ENCODE measurements around the gene GAPDH. TPM values are rescaled to one million over a fixed set of nuclear protein-coding genes. Genes with fewer than 3 reads are reported as not detected.
"Not testable (repeated sequence)": the region's sequence is repeated elsewhere in the genome, so short reads cannot be mapped to it uniquely, and the experiment has no call there.

The GAPDH gene
- total and polyA plus RNA-seq, 8 donors = 1,126 to 2,070 (median 1,660) TPM

- intact Hi-C loops (cut with DNase I) = no loop called here
- no peak for TF ChIP-seq CTCF (IDR thresholded peaks at IDR 0.05)
- H3K36me3 ChIP-seq = peaks cover 0 to 100% of the 10 kb centered on the region in 2 donors
- H3K4me1 ChIP-seq = no peaks in the 10 kb centered on the region
- H3K27ac ChIP-seq = no peak overlapping the region
- ATAC-seq (no peak), DNase-seq (no peak)
- no peak overlapping the region for H3K4me3 ChIP-seq
- H3K9me3 ChIP-seq = no peaks in the 10 kb centered on the region
- H3K27me3 ChIP-seq = no peaks in the 10 kb centered on the region
These were observed 47.9 kb downstream of the GAPDH start for GRCh38 chr12:6582196-6582595.

- no peak overlapping the region for H3K27ac ChIP-seq
- H3K9me3 ChIP-seq = no peaks in the 10 kb centered on the region
- peaks cover 0 to 100% of the 10 kb centered on the region in 2 donors for H3K36me3 ChIP-seq
- intact Hi-C loops (cut with DNase I) = no loop called here
- H3K27me3 ChIP-seq = no peaks in the 10 kb centered on the region
- DNase-seq = no peak
- H3K4me1 ChIP-seq = no peaks in the 10 kb centered on the region
- no peak for ATAC-seq
- H3K4me3 ChIP-seq = no peak overlapping the region
- no peak for TF ChIP-seq CTCF (IDR thresholded peaks at IDR 0.05)
These were observed 48.6 kb downstream of the GAPDH start for GRCh38 chr12:6582959-6583358.

- no peak overlapping the region for H3K4me3 ChIP-seq
- peaks cover 0 to 100% of the 10 kb centered on the region in 2 donors for H3K36me3 ChIP-seq
- no peak for TF ChIP-seq CTCF (IDR thresholded peaks at IDR 0.05)
These were observed 50.0 kb downstream of the GAPDH start for GRCh38 chr12:6584293-6584692.

GRCh38 chr12:6586569-6586968 lies 52.3 kb downstream of the GAPDH start:
- H3K4me1 ChIP-seq; H3K27ac ChIP-seq; H3K27me3 ChIP-seq; DNase-seq; H3K9me3 ChIP-seq; intact Hi-C loops (cut with DNase I); ATAC-seq; H3K4me3 ChIP-seq: not testable (repeated sequence)
- peaks cover 4 to 100% of the 10 kb centered on the region in 2 donors for H3K36me3 ChIP-seq

More at GRCh38 chr12:6584293-6584692, 50.0 kb downstream of the GAPDH start:
- no peaks in the 10 kb centered on the region for H3K4me1 ChIP-seq
- intact Hi-C loops (cut with DNase I) = no loop called here
- H3K27me3 ChIP-seq = no peaks in the 10 kb centered on the region
- no peak overlapping the region for H3K27ac ChIP-seq
- ATAC-seq (no peak), DNase-seq (no peak)
- no peaks in the 10 kb centered on the region for H3K9me3 ChIP-seq

Other genes with a start within 250 kb of the GAPDH start
- gene PLEKHG6, start 223.8 kb upstream of the GAPDH start, total RNA-seq = 1 to 10 TPM; 2.0 to 4.2 TPM
- 1 to 10 TPM; 2.7 to 4.1 (median 3.5) TPM for gene PLEKHG6, start 223.8 kb upstream of the GAPDH start, polyA plus RNA-seq (ENCODE audit: insufficient read length in 6 of 6)
- gene TNFRSF1A, start 192.4 kb upstream of the GAPDH start, total RNA-seq = 100 to 1,000 TPM; 155 to 211 TPM
- gene TNFRSF1A, start 192.4 kb upstream of the GAPDH start, polyA plus RNA-seq (ENCODE audit: insufficient read length in 6 of 6) = 100 to 1,000 TPM; 110 to 139 (median 125) TPM
- gene SCNN1A, start 159.0 kb upstream of the GAPDH start, total RNA-seq = 100 to 1,000 TPM; 196 to 212 TPM
- gene SCNN1A, start 159.0 kb upstream of the GAPDH start, polyA plus RNA-seq (ENCODE audit: insufficient read length in 6 of 6) = 1 to 10 TPM; 2.3 to 4.1 (median 3.2) TPM
- gene LTBR, start 150.4 kb upstream of the GAPDH start, total RNA-seq = 100 to 1,000 TPM; 149 to 153 TPM
- 100 to 1,000 TPM in 1 of 6 donors, 10 to 100 TPM in 5; 66.6 to 105 (median 77.5) TPM for gene LTBR, start 150.4 kb upstream of the GAPDH start, polyA plus RNA-seq (ENCODE audit: insufficient read length in 6 of 6)
- gene CD27, start 89.6 kb upstream of the GAPDH start, total RNA-seq = 1 to 10 TPM; 1.4 to 1.6 TPM
- 1 to 10 TPM; 1.2 to 3.2 (median 2.3) TPM for gene CD27, start 89.6 kb upstream of the GAPDH start, polyA plus RNA-seq (ENCODE audit: insufficient read length in 6 of 6)
- 10 to 100 TPM; 18.2 to 33.8 TPM for gene TAPBPL, start 82.5 kb upstream of the GAPDH start, total RNA-seq
- gene TAPBPL, start 82.5 kb upstream of the GAPDH start, polyA plus RNA-seq (ENCODE audit: insufficient read length in 6 of 6) = 10 to 100 TPM; 18.0 to 26.1 (median 19.0) TPM
- gene VAMP1, start 63.8 kb upstream of the GAPDH start, total RNA-seq = 1 to 10 TPM; 6.3 to 9.4 TPM
- 10 to 100 TPM; 16.2 to 21.6 (median 18.5) TPM for gene VAMP1, start 63.8 kb upstream of the GAPDH start, polyA plus RNA-seq (ENCODE audit: insufficient read length in 6 of 6)
- 100 to 1,000 TPM; 135 to 141 TPM for gene MRPL51, start 41.3 kb upstream of the GAPDH start, total RNA-seq
- 100 to 1,000 TPM; 129 to 170 (median 142) TPM for gene MRPL51, start 41.3 kb upstream of the GAPDH start, polyA plus RNA-seq (ENCODE audit: insufficient read length in 6 of 6)
- 10 to 100 TPM; 23.1 to 29.4 TPM for gene NCAPD2, start 40.4 kb upstream of the GAPDH start, total RNA-seq
- 10 to 100 TPM; 55.7 to 95.4 (median 58.5) TPM for gene NCAPD2, start 40.4 kb upstream of the GAPDH start, polyA plus RNA-seq (ENCODE audit: insufficient read length in 6 of 6)
- gene IFFO1, start 21.5 kb downstream of the GAPDH start, total RNA-seq = 10 to 100 TPM; 15.2 to 27.9 TPM
- 10 to 100 TPM; 14.5 to 24.7 (median 18.6) TPM for gene IFFO1, start 21.5 kb downstream of the GAPDH start, polyA plus RNA-seq (ENCODE audit: insufficient read length in 6 of 6)
- gene NOP2, start 33.8 kb downstream of the GAPDH start, total RNA-seq = 10 to 100 TPM; 23.4 to 48.1 TPM
- gene NOP2, start 33.8 kb downstream of the GAPDH start, polyA plus RNA-seq (ENCODE audit: insufficient read length in 6 of 6) = 10 to 100 TPM; 20.6 to 39.2 (median 27.2) TPM
- gene CHD4, start 72.9 kb downstream of the GAPDH start, total RNA-seq = 100 to 1,000 TPM; 159 to 171 TPM
- gene CHD4, start 72.9 kb downstream of the GAPDH start, polyA plus RNA-seq (ENCODE audit: insufficient read length in 6 of 6) = 100 to 1,000 TPM; 200 to 252 (median 234) TPM
- gene LPAR5, start 101.4 kb downstream of the GAPDH start, total RNA-seq = 1 to 10 TPM; 1.5 to 2.0 TPM
- gene LPAR5, start 101.4 kb downstream of the GAPDH start, polyA plus RNA-seq (ENCODE audit: insufficient read length in 6 of 6) = 1 to 10 TPM; 1.1 to 1.8 (median 1.4) TPM
- 1 to 10 TPM; 4.9 to 6.3 TPM for gene ACRBP, start 112.9 kb downstream of the GAPDH start, total RNA-seq
- gene ACRBP, start 112.9 kb downstream of the GAPDH start, polyA plus RNA-seq (ENCODE audit: insufficient read length in 6 of 6) = 1 to 10 TPM; 5.4 to 8.2 (median 6.4) TPM
- 10 to 100 TPM; 23.1 to 38.0 TPM for gene ING4, start 128.6 kb downstream of the GAPDH start, total RNA-seq
- 100 to 1,000 TPM in 4 of 6 donors, 10 to 100 TPM in 2; 88.3 to 113 (median 101) TPM for gene ING4, start 128.6 kb downstream of the GAPDH start, polyA plus RNA-seq (ENCODE audit: insufficient read length in 6 of 6)
- 10 to 100 TPM; 39.3 to 55.0 TPM for gene ZNF384, start 154.9 kb downstream of the GAPDH start, total RNA-seq
- 10 to 100 TPM; 86.7 to 97.9 (median 90.2) TPM for gene ZNF384, start 154.9 kb downstream of the GAPDH start, polyA plus RNA-seq (ENCODE audit: insufficient read length in 6 of 6)
- gene PIANP, start 166.3 kb downstream of the GAPDH start, total RNA-seq = under 1 TPM; 0.18 to 0.44 TPM
- gene PIANP, start 166.3 kb downstream of the GAPDH start, polyA plus RNA-seq (ENCODE audit: insufficient read length in 6 of 6) = 1 to 10 TPM; 5.5 to 8.0 (median 6.1) TPM
- gene COPS7A, start 189.5 kb downstream of the GAPDH start, total RNA-seq = 10 to 100 TPM; 66.0 to 67.5 TPM
- gene COPS7A, start 189.5 kb downstream of the GAPDH start, polyA plus RNA-seq (ENCODE audit: insufficient read length in 6 of 6) = 10 to 100 TPM; 51.4 to 55.0 (median 53.3) TPM
- gene MLF2, start 218.6 kb downstream of the GAPDH start, total RNA-seq = 100 to 1,000 TPM; 142 to 148 TPM
- gene MLF2, start 218.6 kb downstream of the GAPDH start, polyA plus RNA-seq (ENCODE audit: insufficient read length in 6 of 6) = 100 to 1,000 TPM; 151 to 182 (median 167) TPM
- 100 to 1,000 TPM; 276 to 322 TPM for gene PTMS, start 231.8 kb downstream of the GAPDH start, total RNA-seq
- 100 to 1,000 TPM; 609 to 843 (median 755) TPM for gene PTMS, start 231.8 kb downstream of the GAPDH start, polyA plus RNA-seq (ENCODE audit: insufficient read length in 6 of 6)
- 1 to 10 TPM in 1 of 2 donors, under 1 TPM in 1; 0.79 to 2.4 TPM for gene LAG3, start 238.0 kb downstream of the GAPDH start, total RNA-seq
- 1 to 10 TPM; 1.1 to 3.0 (median 1.7) TPM for gene LAG3, start 238.0 kb downstream of the GAPDH start, polyA plus RNA-seq (ENCODE audit: insufficient read length in 6 of 6)

All from left lung (tissue), 10 donors.